Gastroesophageal sphincter (tissue), 3 donors: ENCODE measurements around the gene MMP7.

ENCODE experiments used
- CTCF ChIP-seq, 4 experiments: fragments of 200-600 bp in 2 of 4; fragments of 450-650 bp in 2 of 4; sonication (generic) in 1 of 4; IDR thresholded peaks; one replicate each; pipeline ENCODE4 v1.5.1; 2017 to 2019; ENCODE audit warnings: antibody characterized with exemption in 4 of 4, mild to moderate bottlenecking in 2 of 4, moderate library complexity in 2 of 4
- POLR2A ChIP-seq, 2 donors: fragments of 450-650 bp; IDR thresholded peaks; one replicate each; pipeline ENCODE4 v1.6.1; 2017; ENCODE audit warnings: antibody characterized with exemption in 2 of 2, mild to moderate bottlenecking in 2 of 2, moderate library complexity in 1 of 2

DNA sequence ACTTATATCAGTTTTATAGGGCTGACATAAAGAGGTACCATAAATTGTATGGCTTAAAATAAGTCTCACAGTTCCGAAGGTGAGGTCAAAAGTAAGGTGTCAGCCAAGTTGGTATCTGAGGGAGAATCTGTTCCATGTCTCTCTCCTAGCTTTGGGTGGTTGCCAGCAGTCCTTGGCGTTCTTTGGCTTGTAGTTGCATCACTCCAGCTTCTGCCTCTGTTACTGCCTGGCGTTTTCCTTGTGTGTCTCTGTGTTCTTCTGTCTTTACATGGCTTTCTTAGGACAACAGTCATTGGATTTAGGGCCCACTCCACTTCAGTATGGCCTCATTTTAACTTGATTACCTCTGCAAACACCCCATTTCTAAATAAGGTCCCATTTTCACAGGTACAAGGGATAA lies 16.7 kb downstream of the MMP7 start:
- TF ChIP-seq POLR2A (IDR thresholded peaks at IDR 0.05): no peak
- no peak for TF ChIP-seq CTCF (IDR thresholded peaks at IDR 0.05)
